ENCODE measurements around the gene TUBGCP3. TPM values are rescaled to one million over a fixed set of nuclear protein-coding genes. Genes with fewer than 3 reads are reported as not detected.

The TUBGCP3 gene
- total and polyA plus RNA-seq, 2 donors from 2014 or later: 9.1 to 33.2 TPM

- H3K27me3 ChIP-seq (ENCODE audit: control insufficient read depth, insufficient read depth, low read length): no peaks in the 10 kb centered on the region
- no peak for TF ChIP-seq CTCF (IDR thresholded peaks at IDR 0.05; ENCODE audit: borderline replicate concordance, extremely low read depth, insufficient read depth)
- no peaks in the 10 kb centered on the region for H3K9me3 ChIP-seq (ENCODE audit: control insufficient read depth in 2 of 3, insufficient read depth in 1 of 3, low read length in 3 of 3)
- no peak overlapping the region for H3K9ac ChIP-seq (ENCODE audit: low read length in 3 of 3)
- DNase-seq: no peak
- peaks cover 5 to 26% (median 15%) of the 10 kb centered on the region in 3 donors for H3K36me3 ChIP-seq (ENCODE audit: control insufficient read depth in 2 of 3, insufficient read depth in 3 of 3, low read length in 3 of 3)
- intact Hi-C loops (cut with DNase I): no loop called here
- H3K4me3 ChIP-seq (ENCODE audit: low read length in 3 of 3): no peak overlapping the region
- no peak for FAIRE-seq
- no peak overlapping the region for H3K27ac ChIP-seq (ENCODE audit: low read depth in 2 of 2, low read length in 2 of 2)
- H3K4me1 ChIP-seq (ENCODE audit: control insufficient read depth in 2 of 3, insufficient read depth in 2 of 3, low read depth in 1 of 3, low read length in 3 of 3): no peaks in the 10 kb centered on the region
Observed at GRCh38 chr13:112545856-112546255, 42.1 kb downstream of the TUBGCP3 start.

GRCh38 chr13:112532837-112533745 is 54.9 kb downstream of the TUBGCP3 start:
- H3K4me1 ChIP-seq (ENCODE audit: control insufficient read depth in 2 of 3, insufficient read depth in 2 of 3, low read depth in 1 of 3, low read length in 3 of 3): no peaks in the 10 kb centered on the region
- intact Hi-C loops (cut with DNase I): no loop called here
- H3K9ac ChIP-seq (ENCODE audit: low read length in 3 of 3): no peak overlapping the region
- DNase-seq: no peak
- FAIRE-seq: no peak
- H3K9me3 ChIP-seq (ENCODE audit: control insufficient read depth in 2 of 3, insufficient read depth in 1 of 3, low read length in 3 of 3): no peaks in the 10 kb centered on the region
- H3K4me3 ChIP-seq (ENCODE audit: low read length in 3 of 3): no peak overlapping the region
- no peak overlapping the region for H3K27ac ChIP-seq (ENCODE audit: low read depth in 2 of 2, low read length in 2 of 2)
- peaks cover 0 to under 1% (median 0%) of the 10 kb centered on the region in 3 donors for H3K36me3 ChIP-seq (ENCODE audit: control insufficient read depth in 2 of 3, insufficient read depth in 3 of 3, low read length in 3 of 3)
- TF ChIP-seq CTCF (IDR thresholded peaks at IDR 0.05; ENCODE audit: borderline replicate concordance, extremely low read depth, insufficient read depth): no peak
- H3K27me3 ChIP-seq (ENCODE audit: control insufficient read depth, insufficient read depth, low read length): no peaks in the 10 kb centered on the region

- intact Hi-C loops (cut with DNase I): no loop called here
- peaks cover 0 to 2% (median 0%) of the 10 kb centered on the region in 3 donors for H3K9me3 ChIP-seq (ENCODE audit: control insufficient read depth in 2 of 3, insufficient read depth in 1 of 3, low read length in 3 of 3)
- no peak for TF ChIP-seq CTCF (IDR thresholded peaks at IDR 0.05; ENCODE audit: borderline replicate concordance, extremely low read depth, insufficient read depth)
- H3K4me1 ChIP-seq (ENCODE audit: control insufficient read depth in 2 of 3, insufficient read depth in 2 of 3, low read depth in 1 of 3, low read length in 3 of 3): no peaks in the 10 kb centered on the region
- H3K27ac ChIP-seq (ENCODE audit: low read depth in 2 of 2, low read length in 2 of 2): no peak overlapping the region
- H3K9ac ChIP-seq (ENCODE audit: low read length in 3 of 3): no peak overlapping the region
- no peak overlapping the region for H3K4me3 ChIP-seq (ENCODE audit: low read length in 3 of 3)
- FAIRE-seq: no peak
- no peaks in the 10 kb centered on the region for H3K27me3 ChIP-seq (ENCODE audit: control insufficient read depth, insufficient read depth, low read length)
- H3K36me3 ChIP-seq (ENCODE audit: control insufficient read depth in 2 of 3, insufficient read depth in 3 of 3, low read length in 3 of 3): peaks cover 3 to 5% (median 4%) of the 10 kb centered on the region in 3 donors
- DNase-seq: no peak
Observed at GRCh38 chr13:112531263-112531794, 56.6 kb downstream of the TUBGCP3 start.
